H1 (cell line): ENCODE measurements around the gene MYL9. TPM values are rescaled to one million over a fixed set of nuclear protein-coding genes. Genes with fewer than 3 reads are reported as not detected.

Experiments
- BACH1 ChIP-seq: IDR thresholded peaks from 2 replicates; pipeline ENCODE4 v1.6.1; 2012; ENCODE audit warnings: low read length, improper control_type of control experiment
- FOSL1 ChIP-seq: IDR thresholded peaks from 2 replicates; pipeline ENCODE4 v1.6.1; 2011; ENCODE audit warnings: mild to moderate bottlenecking, low read depth, low read length, moderate library complexity; ENCODE audit not compliant: insufficient read depth
- HDAC2 ChIP-seq, 2 experiments: fragments of 300-600 bp in 1 of 2; sonication (generic) in 1 of 2; IDR thresholded peaks; 2 replicates each; pipeline ENCODE4 v1.6.1; 2011 to 2012; ENCODE audit warnings: low read depth in 2 of 2, low read length in 2 of 2, mild to moderate bottlenecking in 2 of 2, moderate library complexity in 2 of 2, borderline replicate concordance in 1 of 2, inconsistent platforms in 1 of 2
- RAD21 ChIP-seq, 2 experiments: IDR thresholded peaks in 1 of 2; conservative IDR thresholded peaks in 1 of 2; 2 replicates each; pipeline ENCODE4 v1.6.1; 2011; ENCODE audit warnings: low read depth in 2 of 2, low read length in 2 of 2, improper control_type of control experiment in 1 of 2, inconsistent platforms in 1 of 2, mild to moderate bottlenecking in 1 of 2, moderate library complexity in 1 of 2
- polyA plus RNA-seq, 7 experiments: library from polyadenylated mRNA; depleted of rRNA in 3 of 7; stranded (reverse) in 5 of 7; unstranded in 2 of 7; fragments of >200 nt in 5 of 7; fragments of 200-250 nt in 2 of 7; gene quantifications; 1 replicate in 5 of 7; 2 replicates in 1 of 7; 4 replicates in 1 of 7; pipeline versions ENCODE4 v1.2.1 to v1.2.3, GENCODE V29; 2011 to 2013; ENCODE audit warnings: missing spikeins in 2 of 7, mixed read lengths in 2 of 7
- total RNA-seq: library from RNA; stranded (reverse); fragmentation: NEBNext Ultra II Directional; extraction: Animal tissue kit (Norgen Biotek cat#: 25700); gene quantifications from 2 replicates; pipeline ENCODE4 v1.2.1, GENCODE V29; 2021

MYL9 gene
- total and polyA plus RNA-seq, 2 of the 8 experiments (the other 6 are each of a cell fraction or from before 2014, with no cell fraction given), result 26.8 to 193 TPM

DNA sequence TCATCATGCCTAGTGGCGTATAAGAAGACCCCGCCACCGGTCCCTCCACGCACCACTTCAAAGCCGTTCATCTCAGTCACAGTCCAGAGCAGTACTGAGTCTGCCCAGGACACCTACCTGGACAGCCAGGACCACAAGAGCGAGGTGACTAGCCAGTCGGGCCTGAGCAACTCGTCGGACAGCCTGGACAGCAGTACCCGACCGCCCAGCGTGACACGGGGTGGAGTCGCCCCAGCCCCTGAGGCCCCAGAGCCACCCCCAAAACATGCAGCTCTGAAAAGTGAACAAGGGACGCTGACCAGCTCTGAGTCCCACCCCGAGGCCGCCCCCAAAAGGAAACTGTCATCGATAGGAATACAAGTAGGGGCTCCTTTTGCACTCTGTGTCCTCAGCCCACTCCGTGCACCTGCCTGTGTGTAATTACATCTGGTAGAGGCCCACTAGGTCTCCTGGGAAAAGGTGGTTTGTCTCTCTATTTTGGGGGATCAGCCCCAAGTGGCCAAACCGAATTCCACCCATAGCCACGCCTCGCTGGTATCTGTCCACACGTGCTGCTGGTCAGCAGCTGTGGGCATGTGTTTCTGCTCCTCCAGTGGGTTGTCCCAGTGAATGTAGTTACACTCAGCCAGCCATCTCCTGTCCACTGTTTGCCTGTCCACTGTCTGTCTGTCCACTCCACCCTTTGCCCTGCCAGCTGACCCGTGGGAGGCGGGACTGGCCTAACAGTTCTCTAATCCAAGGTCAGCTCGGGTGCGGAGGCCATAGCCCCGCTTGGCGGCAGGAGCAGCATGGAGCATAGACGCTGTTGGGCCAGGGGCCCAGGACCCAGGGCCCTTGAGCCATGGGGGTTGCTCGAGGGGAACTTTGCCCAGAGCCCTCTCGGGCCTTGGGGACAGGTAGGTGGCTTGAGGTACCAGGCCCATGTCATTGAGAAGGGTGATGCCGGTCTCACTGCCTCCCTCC is 44.3 kb upstream of the MYL9 start (continued):
- TF ChIP-seq HDAC2 (IDR thresholded peaks at IDR 0.05; ENCODE audit: borderline replicate concordance in 1 of 2, low read depth in 2 of 2, low read length in 2 of 2), result no peak
- TF ChIP-seq RAD21 (IDR thresholded peaks at IDR 0.05 in 1 of 2, conservative IDR thresholded peaks at IDR 0.05 in 1 of 2; ENCODE audit: low read depth in 2 of 2, low read length in 2 of 2), result no peak
- no peak for TF ChIP-seq BACH1
- TF ChIP-seq FOSL1, result no peak
